ENCODE data around the gene ATRIP.
"Not testable (repeated sequence)": the region's sequence is repeated elsewhere in the genome, so short reads cannot be mapped to it uniquely, and the experiment has no call there.

The ATRIP gene

DNA sequence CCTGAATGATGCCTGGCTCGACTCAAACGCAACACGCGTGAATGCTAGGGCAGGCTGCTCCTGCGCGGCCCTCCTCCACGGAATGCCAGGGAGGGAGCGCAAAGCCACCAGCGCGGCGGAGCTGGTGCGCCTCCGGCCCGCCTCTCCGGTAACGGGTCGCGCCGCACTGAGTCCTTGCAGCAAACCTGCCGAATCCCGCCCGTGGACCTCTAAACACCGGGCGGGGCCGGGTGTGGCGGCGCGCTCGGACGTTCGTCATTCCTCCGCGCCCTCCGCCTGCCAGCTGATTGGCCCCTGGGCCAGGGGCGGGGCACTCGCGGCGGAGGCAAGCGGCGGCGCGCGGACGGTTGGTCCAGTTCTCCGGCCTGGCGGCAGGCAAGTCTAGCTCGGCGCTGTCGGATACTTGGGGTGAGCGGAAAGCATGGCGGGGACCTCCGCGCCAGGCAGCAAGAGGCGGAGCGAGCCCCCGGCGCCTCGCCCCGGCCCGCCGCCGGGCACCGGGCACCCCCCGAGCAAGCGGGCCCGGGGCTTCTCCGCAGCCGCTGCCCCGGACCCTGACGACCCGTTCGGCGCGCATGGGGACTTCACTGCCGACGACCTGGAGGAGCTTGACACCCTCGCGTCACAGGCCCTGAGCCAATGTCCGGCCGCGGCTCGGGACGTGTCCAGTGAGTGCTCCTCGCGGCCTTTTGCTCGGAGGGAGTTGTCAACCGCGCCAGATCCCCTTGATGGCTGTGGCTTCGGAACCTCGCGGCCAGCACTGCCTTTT lies at the start of gene ATRIP:
TSS of gene ATRIP (plus strand) at position 313 of the 769 bp plus-strand sequence. CDS start at position 422, 109 bp downstream.
- Histone ChIP-seq H3K36me3 (ENCODE audit: insufficient read depth, low read length) (peaks cover 5% of the 10 kb centered on the region; the same call in 1 of the 2 replicates), H3K9ac (ENCODE audit: insufficient read length) (peak within 1 kb of the TSS; percentile 61), H3K9me3 (ENCODE audit: low read depth, low read length) (no peaks in the 10 kb centered on the region), H3K4me3 (peak within 1 kb of the TSS; percentile 77), H3K27ac (no peak within 1 kb of the TSS)
- TF ChIP-seq EZH2 (IDR thresholded peaks at IDR 0.05) (no peak), POLR2AphosphoS5 (IDR thresholded peaks at IDR 0.05; ENCODE audit: borderline replicate concordance, low read depth, low read length) (peak; percentile 86), FOXP2 (optimal IDR thresholded peaks at IDR 0.05; ENCODE audit: control extremely low read depth, extremely low read length, insufficient read depth) (no peak)
- no peak for DNase-seq (ENCODE audit: low read depth, low spot score)

DNA sequence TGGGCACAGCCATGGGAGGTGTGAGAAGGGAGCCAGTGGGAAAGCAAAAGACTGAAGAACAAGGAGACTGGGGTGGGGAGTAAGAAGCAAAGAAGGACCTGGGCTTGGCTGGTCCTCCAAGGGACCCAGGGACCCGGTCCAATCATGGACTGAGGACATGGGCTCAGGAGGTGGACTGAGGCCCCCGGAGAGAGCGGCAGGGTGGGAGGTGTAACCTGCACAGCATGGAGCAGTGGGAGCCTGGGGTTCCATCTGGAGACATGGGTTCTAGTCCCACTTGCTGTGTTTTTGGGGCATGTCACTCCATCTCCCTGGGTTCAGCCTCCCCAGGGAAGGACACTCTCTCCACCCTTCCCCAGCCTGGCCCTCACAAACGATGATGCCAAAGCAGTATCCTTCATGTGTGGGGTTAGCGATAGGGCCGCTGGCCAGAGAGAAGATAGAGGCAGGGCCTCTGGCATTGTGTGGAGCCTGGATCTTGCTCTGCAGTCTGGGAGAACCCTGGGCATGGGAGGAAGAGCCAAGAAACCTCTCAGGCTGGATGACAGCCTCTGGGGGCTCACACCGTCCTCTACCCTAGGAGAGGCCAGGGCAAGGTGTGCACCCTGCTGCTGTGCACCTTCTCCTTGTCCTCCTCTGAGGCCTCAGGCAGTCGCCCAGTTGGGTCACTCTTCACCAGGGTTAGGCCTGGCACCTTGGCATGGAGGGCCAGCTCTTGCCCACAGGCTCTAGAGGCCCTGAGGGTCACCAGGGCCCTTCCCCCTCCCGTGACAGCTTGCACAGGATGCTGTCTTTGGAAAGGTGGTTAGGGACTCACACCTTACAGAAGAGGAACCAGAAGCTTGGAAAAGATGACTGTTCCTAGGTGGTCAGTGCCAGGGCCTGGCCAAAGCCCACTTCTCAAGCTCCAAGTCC lies 48.5 kb upstream of the ATRIP start:
- no peaks in the 10 kb centered on the region for H3K9me3 ChIP-seq (ENCODE audit: low read depth, low read length)
- H3K4me3 ChIP-seq = no peak overlapping the region
- no peak for DNase-seq (ENCODE audit: low read depth, low spot score)
- TF ChIP-seq FOXP2 (optimal IDR thresholded peaks at IDR 0.05; ENCODE audit: control extremely low read depth, extremely low read length, insufficient read depth) (no peak), POLR2AphosphoS5 (IDR thresholded peaks at IDR 0.05; ENCODE audit: borderline replicate concordance, low read depth, low read length) (no peak)
- H3K27ac ChIP-seq = no peak overlapping the region
- no peak overlapping the region for H3K9ac ChIP-seq (ENCODE audit: insufficient read length)
- H3K36me3 ChIP-seq (ENCODE audit: insufficient read depth, low read length) = no peaks in the 10 kb centered on the region

DNA sequence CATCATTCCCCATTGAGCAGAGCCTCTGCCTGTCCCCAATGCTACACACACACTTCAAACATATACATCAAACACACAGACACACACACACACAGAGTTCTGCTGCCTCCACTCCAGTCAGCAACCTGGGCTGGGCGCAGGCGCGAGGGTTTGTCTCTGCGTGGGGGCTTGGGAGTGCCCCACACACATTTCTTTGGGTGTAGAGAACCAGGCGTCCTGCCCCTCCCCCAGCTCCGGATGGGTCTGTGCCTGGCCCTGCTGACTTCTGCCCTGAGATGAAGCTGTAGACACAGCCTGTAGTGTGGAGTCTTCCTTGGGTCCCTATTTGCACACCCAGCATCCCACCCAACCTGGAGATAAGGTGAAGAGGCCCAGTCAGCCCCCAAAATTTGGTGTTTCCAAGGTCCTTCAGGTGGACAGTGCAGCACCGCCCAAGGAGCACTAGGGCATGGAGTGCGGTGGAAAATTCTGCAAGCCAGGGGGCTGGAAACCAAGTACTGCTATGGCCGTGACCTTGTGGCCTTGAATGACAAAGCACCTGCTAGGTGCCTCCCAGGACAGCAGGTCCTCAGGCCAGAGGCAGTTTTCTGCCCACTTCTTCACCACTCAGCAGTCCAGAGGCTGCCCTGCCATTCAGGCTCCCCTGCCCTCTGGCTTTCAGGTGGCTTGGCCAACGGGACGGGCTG lies 47.7 kb upstream of the ATRIP start:
- H3K4me3 ChIP-seq = no peak overlapping the region
- no peak overlapping the region for H3K9ac ChIP-seq (ENCODE audit: insufficient read length)
- no peak for DNase-seq (ENCODE audit: low read depth, low spot score)
- H3K9me3 ChIP-seq (ENCODE audit: low read depth, low read length) = no peaks in the 10 kb centered on the region
- TF ChIP-seq FOXP2 (optimal IDR thresholded peaks at IDR 0.05; ENCODE audit: control extremely low read depth, extremely low read length, insufficient read depth) = no peak
- no peak for TF ChIP-seq POLR2AphosphoS5 (IDR thresholded peaks at IDR 0.05; ENCODE audit: borderline replicate concordance, low read depth, low read length)
- TF ChIP-seq EZH2 (IDR thresholded peaks at IDR 0.05) = no peak
- no peaks in the 10 kb centered on the region for H3K36me3 ChIP-seq (ENCODE audit: insufficient read depth, low read length)
- no peak overlapping the region for H3K27ac ChIP-seq

DNA sequence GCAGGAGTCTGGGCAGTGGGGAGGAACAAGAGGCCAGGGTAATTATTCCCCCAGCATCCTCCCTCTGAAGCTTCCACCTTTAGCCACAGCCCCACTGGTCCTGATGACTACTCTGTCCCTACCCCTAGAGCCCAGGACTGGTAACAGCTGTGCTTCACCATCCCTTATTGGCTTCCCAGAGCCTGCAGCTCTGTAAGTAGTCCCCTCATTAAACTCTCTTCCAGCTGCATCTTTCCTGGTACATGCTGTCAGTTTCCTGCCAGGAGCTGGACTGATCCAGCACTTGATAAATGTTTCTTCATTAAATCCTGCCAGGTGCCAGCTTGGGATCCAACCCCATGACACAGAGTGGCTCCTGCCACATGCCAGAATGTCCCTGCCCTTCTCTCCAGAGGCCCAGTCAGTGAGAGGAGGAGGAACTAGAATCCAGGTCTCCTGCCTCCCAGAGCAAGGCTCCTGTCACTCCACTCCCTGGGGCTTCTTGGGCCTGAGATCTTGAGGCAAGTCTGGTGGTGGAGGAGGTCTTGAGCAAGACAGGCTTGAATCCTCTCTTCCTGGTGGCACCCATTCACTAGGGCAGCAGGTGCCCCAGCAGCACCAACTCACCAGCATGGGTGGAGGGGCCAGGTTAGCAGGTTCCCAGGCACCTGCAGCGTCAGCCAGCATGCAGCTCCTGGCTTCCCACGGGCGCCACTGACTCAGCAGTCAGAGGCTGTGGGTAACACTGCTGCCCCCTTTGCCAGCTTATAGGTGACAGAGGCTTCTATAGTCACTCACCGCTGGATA lies 47.0 kb upstream of the ATRIP start:
- DNase-seq (ENCODE audit: low read depth, low spot score) = no peak
- Histone ChIP-seq H3K4me3 (no peak overlapping the region), H3K9me3 (ENCODE audit: low read depth, low read length) (no peaks in the 10 kb centered on the region), H3K27ac (no peak overlapping the region), H3K9ac (ENCODE audit: insufficient read length) (no peak overlapping the region), H3K36me3 (ENCODE audit: insufficient read depth, low read length) (no peaks in the 10 kb centered on the region)
- TF ChIP-seq POLR2AphosphoS5 (IDR thresholded peaks at IDR 0.05; ENCODE audit: borderline replicate concordance, low read depth, low read length) (no peak), FOXP2 (optimal IDR thresholded peaks at IDR 0.05; ENCODE audit: control extremely low read depth, extremely low read length, insufficient read depth) (no peak), EZH2 (IDR thresholded peaks at IDR 0.05) (no peak)

DNA sequence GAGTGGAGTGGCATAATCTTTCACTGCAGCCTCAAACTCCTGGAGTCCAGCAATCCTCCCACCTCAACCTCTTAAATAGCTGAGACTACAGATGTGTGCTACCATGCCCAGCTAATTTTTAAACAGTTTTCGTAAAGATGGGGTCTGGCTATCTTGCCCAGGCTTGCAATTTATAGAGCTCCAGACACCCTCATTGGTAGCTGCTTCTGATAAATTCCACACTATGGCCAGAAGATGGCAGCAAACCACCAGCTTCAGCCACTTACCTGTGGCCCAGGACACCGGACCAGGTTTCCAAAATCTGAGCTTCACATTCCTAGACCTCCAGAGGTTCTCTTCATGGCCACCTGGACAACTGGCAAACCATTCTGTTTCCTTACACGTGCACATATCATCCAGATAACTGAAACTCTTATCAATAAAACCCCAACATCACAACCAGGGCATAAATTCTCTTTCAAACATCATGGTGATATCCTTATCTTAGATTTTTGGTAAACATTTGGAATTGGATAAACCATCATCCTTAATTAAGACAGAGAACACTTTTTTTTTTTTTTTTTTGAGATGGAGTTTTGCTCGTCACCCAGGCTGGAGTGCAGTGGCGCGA lies 45.6 kb upstream of the ATRIP start:
- TF ChIP-seq FOXP2 (optimal IDR thresholded peaks at IDR 0.05; ENCODE audit: control extremely low read depth, extremely low read length, insufficient read depth) = no peak
- TF ChIP-seq EZH2 (IDR thresholded peaks at IDR 0.05) = no peak
- no peak for TF ChIP-seq POLR2AphosphoS5 (IDR thresholded peaks at IDR 0.05; ENCODE audit: borderline replicate concordance, low read depth, low read length)
- H3K9ac ChIP-seq (ENCODE audit: insufficient read length) = no peak overlapping the region

DNA sequence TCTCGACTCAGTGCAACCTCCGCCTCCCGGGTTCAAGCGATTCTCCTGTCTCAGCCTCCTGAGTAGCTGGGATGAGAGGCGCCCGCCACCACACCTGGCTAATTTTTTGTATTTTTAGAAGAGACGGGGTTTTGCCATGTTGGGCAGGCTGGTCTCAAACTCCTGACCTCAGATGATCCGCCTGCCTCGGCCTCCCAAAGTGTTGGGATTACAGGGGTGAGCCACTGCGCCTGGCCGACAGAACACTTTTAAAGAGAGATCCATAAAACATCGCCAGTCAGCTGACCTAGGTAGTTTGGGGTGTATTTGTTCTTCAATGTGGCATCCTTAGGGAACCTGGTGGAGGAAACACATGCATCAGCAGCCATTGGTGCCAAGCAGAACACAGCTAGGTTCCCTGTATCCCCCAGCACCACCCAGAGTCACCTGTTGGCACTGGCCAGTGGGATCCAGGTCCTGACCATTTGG lies 45.1 kb upstream of the ATRIP start:
- H3K4me3 ChIP-seq; H3K9ac ChIP-seq (ENCODE audit: insufficient read length); H3K36me3 ChIP-seq (ENCODE audit: insufficient read depth, low read length); H3K9me3 ChIP-seq (ENCODE audit: low read depth, low read length); DNase-seq (ENCODE audit: low read depth, low spot score); H3K27ac ChIP-seq: not testable (repeated sequence)

More for the DNA sequence above, 45.6 kb upstream of the ATRIP start:
- DNase-seq (ENCODE audit: low read depth, low spot score) = no peak
- Histone ChIP-seq H3K27ac (no peak overlapping the region), H3K9me3 (ENCODE audit: low read depth, low read length) (no peaks in the 10 kb centered on the region), H3K36me3 (ENCODE audit: insufficient read depth, low read length) (no peaks in the 10 kb centered on the region), H3K4me3 (no peak overlapping the region)

DNA sequence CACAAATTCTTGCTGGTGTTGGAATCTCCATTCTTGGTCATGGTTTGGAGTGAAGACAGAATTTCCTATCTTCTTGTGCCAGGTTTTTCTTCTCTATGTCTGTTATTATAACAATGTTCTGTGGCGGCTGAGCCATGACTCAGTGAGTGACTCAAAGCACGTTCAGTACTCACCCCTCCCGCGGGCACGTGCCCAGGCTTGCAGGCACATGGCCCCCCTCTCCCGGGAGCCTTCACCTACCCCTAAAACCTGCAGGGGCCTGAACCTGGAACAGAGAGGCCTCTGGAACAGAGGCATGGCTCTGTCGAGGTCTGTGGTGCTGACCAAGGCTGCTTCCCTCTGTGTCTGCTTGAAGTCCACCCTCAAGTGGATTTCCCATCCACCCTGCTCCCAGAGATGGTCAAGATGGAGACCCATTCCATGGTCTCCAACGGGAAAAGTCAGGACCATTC lies 44.2 kb upstream of the ATRIP start:
- Histone ChIP-seq H3K27ac (no peak overlapping the region), H3K9me3 (ENCODE audit: low read depth, low read length) (no peaks in the 10 kb centered on the region), H3K36me3 (ENCODE audit: insufficient read depth, low read length) (no peaks in the 10 kb centered on the region), H3K4me3 (no peak overlapping the region), H3K9ac (ENCODE audit: insufficient read length) (no peak overlapping the region)
- TF ChIP-seq POLR2AphosphoS5 (IDR thresholded peaks at IDR 0.05; ENCODE audit: borderline replicate concordance, low read depth, low read length) (no peak), FOXP2 (optimal IDR thresholded peaks at IDR 0.05; ENCODE audit: control extremely low read depth, extremely low read length, insufficient read depth) (no peak), EZH2 (IDR thresholded peaks at IDR 0.05) (no peak)
- DNase-seq (ENCODE audit: low read depth, low spot score) = no peak
